K562 (cell line): Measurements from ENCODE around the gene PRM1.

Experiments used
- ARID4B ChIP-seq: sonication (generic); formaldehyde crosslinking; IDR thresholded peaks from 2 replicates; pipeline ENCODE4 v1.8.0; 2022; ENCODE audit warnings: mild to moderate bottlenecking, missing genetic modification reagents
- NFRKB ChIP-seq: fragments of 450-650 bp; IDR thresholded peaks from 2 replicates; pipeline ENCODE4 v1.6.1; 2016; ENCODE audit warnings: low read depth
- RBM25 ChIP-seq: fragments of 200-400 bp; formaldehyde crosslinking; IDR thresholded peaks from 2 replicates; pipeline ENCODE4 v1.6.1; 2018; ENCODE audit warnings: low read length, low read depth, moderate library complexity; ENCODE audit not compliant: severe bottlenecking
- SPI1 ChIP-seq: IDR thresholded peaks from 2 replicates; pipeline ENCODE4 v1.6.1; 2011; ENCODE audit warnings: low read depth, low read length, control low read depth, borderline replicate concordance
- ZNF407 ChIP-seq: fragments of 450-650 bp; IDR thresholded peaks from 2 replicates; pipeline ENCODE4 v1.6.1; 2016; ENCODE audit warnings: low read depth
- ZNF778 ChIP-seq: fragments of 450-650 bp; formaldehyde crosslinking; IDR thresholded peaks from 2 replicates; pipeline ENCODE4 v1.4.0; 2020; ENCODE audit warnings: mild to moderate bottlenecking, moderate library complexity
- TF ChIP-seq, protein P1 (sequence below): sonication (generic); formaldehyde crosslinking; IDR thresholded peaks from 2 replicates; pipeline ENCODE4 v1.5.0; 2020; ENCODE audit warnings: missing genetic modification reagents

DNA sequence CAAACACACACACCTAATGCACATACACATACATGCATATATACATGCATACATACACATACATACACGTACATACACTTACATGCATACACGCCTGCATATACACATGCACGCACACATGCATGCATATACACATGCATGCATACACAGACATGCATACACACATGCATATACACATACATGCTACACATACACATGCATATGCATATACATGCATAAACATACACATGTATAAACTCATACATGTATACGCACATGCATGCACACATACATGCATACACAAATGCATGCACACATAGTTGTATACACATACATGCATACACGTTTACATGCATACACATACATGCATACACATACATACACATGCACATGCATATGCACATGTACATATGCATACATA lies 40.5 kb upstream of the PRM1 start:
- TF ChIP-seq SPI1: no peak
- TF ChIP-seq RBM25: no peak
- no peak for TF ChIP-seq ZNF407
- TF ChIP-seq ARID4B (CRISPR knock-in tag): no peak
- TF ChIP-seq, protein P1, sequence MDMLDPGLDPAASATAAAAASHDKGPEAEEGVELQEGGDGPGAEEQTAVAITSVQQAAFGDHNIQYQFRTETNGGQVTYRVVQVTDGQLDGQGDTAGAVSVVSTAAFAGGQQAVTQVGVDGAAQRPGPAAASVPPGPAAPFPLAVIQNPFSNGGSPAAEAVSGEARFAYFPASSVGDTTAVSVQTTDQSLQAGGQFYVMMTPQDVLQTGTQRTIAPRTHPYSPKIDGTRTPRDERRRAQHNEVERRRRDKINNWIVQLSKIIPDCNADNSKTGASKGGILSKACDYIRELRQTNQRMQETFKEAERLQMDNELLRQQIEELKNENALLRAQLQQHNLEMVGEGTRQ (CRISPR knock-in tag): no peak
- no peak for TF ChIP-seq ZNF778 (CRISPR knock-in tag)
- TF ChIP-seq NFRKB: peak; percentile 47; the same call in 1 of the 2 replicates
